Embryonic facial prominence (tissue), 1 donor: Measurements from ENCODE around the gene SORL1.
"Not testable (repeated sequence)": the region's sequence is repeated elsewhere in the genome, so short reads cannot be mapped to it uniquely, and the experiment has no call there.

ENCODE experiments used
- DNase-seq: peaks from one replicate; pipeline ENCODE4 v3.0.0-alpha.2; 2016; ENCODE audit errors: extremely low spot score

Gene SORL1

GRCh38 chr11:121451986-121452608, at the start of gene SORL1:
TSS of gene SORL1 (plus strand) at chr11:121452314. CDS start at chr11:121452332, 18 bp downstream.
- DNase-seq = no peak

GRCh38 chr11:121405646-121406045, 46.5 kb upstream of the SORL1 start:
- no peak for DNase-seq

DNA sequence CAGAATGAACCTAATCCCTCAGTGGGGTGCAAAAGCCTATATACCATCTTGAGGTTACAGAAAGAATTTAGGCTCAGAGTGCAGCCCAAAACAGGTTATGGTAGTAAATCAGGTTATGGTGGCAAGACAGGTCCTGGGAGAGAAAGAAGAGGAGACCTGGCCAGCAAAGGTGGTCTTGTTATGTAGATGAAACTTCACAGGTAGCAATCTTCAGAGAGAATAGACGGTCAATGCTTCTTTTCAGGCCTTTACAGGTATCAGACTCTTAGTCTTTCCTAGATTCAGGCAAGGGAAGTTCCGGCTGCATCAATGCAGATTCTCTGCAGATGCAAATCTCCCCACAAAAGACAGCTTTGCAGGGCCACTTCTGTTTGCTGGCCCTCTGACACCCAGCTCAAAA, 45.8 kb upstream of the SORL1 start:
- no peak for DNase-seq

GRCh38 chr11:121408830-121409229, 43.3 kb upstream of the SORL1 start:
- DNase-seq = no peak

DNA sequence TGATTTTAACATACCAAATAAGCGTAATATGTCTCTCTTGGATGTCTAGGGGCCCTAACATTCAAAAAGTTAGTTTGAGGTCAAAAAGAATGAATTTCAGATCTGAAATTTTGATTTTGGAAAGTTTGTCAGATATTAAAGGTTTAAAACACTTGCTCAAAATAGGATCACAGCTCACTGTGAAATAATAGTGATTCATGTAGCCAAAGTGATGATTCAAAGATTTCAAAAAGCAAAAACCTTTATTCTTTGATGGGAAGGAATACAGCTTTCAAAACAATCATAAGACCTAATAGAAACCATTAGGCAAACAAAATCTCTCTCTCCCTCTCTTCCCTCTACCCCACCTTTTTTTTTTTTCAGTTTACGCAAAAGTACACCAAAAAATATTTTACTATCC, 42.1 kb upstream of the SORL1 start:
- DNase-seq = not testable (repeated sequence)

DNA sequence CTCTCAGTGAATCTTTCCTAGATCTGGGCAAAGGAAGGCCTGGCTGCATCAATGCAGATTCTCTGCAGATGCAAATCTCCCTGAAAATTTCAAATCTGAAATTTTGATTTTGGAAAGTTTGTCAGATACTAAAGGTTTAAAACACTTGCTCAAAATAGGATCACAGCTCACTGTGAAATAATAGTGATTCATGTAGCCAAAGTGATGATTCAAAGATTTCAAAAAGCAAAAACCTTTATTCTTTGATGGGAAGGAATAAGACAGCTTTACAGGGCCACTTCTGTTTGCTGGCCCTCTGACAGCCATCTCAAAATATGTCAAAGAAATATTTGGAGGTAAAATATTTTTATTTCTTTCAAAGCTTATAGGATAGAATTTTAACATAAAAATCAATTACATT, 40.8 kb upstream of the SORL1 start:
- DNase-seq = not testable (repeated sequence)

- no peak for DNase-seq
Observed at GRCh38 chr11:121412000-121412587, 40.0 kb upstream of the SORL1 start.

DNA sequence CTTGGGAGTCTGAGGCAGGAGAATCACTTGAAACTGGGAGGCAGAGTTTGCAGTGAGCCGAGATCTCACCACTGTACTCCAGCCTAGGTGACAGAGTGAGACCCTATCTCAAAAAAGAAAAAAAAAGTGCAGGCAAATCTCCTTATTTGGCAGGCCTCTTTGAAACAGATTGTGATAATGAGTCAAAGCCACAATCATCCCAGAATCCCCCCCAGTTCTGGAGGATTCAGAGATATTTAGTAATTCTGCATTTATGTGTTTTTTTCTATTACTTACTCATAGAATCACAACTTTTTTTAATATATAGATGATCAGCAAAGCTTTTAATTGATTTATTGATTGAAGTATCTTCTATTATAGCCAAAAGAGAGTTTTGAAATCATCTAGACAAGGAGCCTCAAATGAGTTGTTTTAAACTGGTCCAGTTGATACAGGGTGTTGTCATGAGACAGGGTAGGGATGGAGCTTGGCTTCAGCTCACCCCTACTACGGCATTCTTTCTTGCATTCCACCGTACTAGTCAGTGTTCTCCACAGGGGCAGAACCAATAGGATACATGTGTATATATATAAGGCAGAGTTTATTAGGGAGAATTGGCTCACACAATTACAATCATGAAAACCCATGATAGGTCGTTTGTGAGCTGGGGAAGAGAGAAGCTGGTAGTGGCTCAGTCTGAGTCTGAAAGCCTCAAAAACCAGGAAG, 39.3 kb upstream of the SORL1 start:
- no peak for DNase-seq

- DNase-seq = no peak
Observed at GRCh38 chr11:121414141-121414913, 37.8 kb upstream of the SORL1 start.

- DNase-seq = no peak
Observed at GRCh38 chr11:121415856-121416255, 36.3 kb upstream of the SORL1 start.

DNA sequence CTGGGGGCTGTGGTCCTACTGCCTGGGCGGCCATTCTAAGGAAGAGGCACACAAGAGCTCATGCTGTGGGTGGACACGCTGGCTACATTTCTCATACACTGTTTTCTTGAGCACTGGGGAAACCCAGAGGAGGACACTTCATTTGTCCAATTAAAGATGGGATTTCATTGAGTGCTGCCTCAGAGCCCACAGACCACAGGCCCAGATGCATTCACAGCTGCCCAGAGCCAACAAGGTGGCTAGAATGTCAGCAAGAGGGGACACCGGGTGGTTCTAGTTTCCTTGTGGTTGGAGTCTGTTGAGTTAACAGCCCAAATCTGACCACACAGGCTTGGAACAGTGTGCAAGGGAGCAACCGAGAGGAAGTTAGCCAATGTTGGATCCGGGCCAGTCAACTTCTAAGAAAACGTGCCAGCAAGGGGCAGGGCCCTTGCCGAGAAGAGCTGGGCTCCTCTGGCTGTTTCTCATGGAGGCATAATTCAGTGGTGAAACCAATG, 35.0 kb upstream of the SORL1 start:
- peak; percentile 85 for DNase-seq

- DNase-seq = no peak
Observed at GRCh38 chr11:121417607-121418006, 34.5 kb upstream of the SORL1 start.

DNA sequence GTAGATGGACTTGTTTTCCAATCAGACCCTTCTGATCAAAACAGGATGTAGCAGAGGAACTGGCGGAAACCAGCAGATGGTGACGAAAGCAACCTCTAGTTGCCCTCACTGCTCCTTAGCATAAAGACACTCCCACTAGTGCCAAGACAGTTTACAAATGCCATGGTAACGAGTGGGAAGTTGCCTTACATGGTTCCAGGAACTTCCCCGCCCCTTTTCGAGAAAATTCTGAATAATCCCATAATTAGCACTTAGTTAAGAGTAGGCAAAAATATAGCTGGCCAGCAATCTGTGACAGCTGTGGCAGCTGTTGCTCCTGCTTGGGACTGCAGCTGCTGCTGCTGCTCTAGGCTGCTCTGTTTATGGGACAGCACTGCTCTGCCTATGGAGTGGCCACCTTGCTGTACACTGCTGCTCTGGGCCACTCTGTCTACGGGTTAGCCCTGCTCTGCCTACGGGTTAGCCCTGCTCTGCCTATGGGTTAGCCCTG, 33.4 kb upstream of the SORL1 start:
- DNase-seq = no peak

DNA sequence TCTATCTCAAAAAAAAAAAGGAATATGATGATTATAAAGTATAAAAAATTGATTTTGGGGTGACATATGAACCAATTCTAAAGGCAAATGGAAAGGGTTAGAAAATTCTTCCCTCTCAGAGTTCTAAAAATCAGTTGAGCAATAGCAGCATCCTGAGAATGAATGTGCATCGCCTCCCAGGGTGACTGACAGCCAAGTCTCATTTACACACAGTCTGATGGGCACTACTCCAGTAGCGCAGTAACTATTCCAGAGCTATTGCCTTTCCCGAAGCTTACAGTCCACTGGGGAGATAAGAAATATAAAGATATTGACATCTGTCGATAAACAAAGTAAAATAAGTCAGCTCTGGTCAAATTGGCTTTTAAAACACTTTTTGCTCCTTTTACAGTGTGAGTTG, 32.3 kb upstream of the SORL1 start:
- DNase-seq = no peak

- no peak for DNase-seq
Observed at GRCh38 chr11:121420398-121420797, 31.7 kb upstream of the SORL1 start.

DNA sequence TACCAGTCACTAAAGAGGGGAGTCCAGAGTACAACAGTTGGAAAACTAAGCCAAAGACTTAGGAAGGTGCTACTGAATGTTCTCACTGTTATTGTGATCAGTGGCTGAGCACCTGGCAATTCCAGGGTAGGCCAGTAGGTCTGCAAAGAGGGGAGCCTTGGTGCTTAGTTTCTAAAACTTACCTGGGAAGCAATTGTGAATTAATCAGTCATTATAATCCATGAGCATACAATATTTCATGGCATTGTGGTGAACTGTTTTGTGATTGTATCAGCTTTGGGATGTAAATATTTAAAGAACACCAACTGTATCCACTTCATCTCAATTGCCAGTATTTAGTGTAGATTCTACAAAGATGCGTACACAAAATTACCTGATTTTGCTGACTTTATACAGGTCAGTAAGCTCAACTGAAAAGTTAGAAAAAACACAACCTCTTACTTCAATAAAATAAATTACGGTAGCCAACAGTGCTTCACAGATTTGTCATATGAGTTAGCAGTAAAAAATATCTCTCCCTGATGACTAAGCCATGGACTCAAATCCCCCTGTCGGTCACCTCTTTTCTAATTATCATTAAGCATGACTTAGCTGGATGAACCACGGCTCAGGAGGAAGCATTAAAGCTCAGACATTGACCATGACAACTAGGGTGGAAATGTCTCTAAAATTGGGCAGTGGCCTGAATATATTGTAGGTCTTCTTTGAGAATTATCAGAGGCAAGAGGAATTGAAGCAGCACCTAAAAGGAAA, 30.8 kb upstream of the SORL1 start:
- no peak for DNase-seq

- no peak for DNase-seq
Observed at GRCh38 chr11:121422675-121423074, 29.4 kb upstream of the SORL1 start.

DNA sequence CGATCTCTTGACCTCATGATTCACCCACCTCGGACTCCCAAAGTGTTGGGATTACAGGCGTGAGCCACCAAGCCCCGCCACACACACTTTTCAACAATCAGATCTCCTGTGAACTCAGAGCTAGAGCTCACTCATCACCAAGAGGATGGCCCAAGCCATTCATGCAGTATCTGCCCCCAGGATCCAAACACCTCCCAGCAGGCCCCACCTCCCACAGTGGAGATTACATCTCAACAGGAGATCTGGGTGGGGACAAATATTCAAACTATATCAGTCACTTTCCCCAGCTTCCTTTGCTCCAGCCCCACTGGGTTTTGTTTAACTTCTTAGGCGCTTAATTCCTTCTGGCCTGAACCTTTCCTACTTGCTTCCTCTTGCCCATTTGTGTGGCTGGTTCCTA, 26.3 kb upstream of the SORL1 start:
- DNase-seq = no peak

- no peak for DNase-seq
Observed at GRCh38 chr11:121426476-121427399, 25.4 kb upstream of the SORL1 start.

DNA sequence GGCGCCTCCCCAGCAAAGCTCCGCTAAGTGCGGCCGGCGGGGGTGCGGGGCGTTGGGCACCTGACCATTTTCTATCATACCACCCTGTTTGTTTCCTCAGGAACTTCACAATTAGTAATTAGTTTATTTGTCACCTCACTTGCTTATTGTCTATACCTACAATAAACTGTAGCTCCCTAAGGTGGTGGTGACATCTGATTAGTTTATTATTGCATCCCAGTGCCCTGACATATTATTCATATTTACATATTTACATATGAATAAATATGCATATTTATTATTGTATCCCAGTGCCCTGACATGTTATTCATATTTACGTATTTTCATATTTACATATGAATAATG, 24.7 kb upstream of the SORL1 start:
- no peak for DNase-seq
